Body of pancreas (tissue), 4 donors: ENCODE data around the gene R3HDM4.

Source experiments
- CTCF ChIP-seq, 7 experiments: fragments of 450-650 bp in 4 of 7; fragments of 200-600 bp in 3 of 7; sonication (generic) in 3 of 7; IDR thresholded peaks; one replicate each; pipeline ENCODE4 v1.5.1; 2016 to 2019; ENCODE audit warnings: antibody characterized with exemption in 7 of 7
- POLR2A ChIP-seq, 3 donors: fragments of 450-650 bp; IDR thresholded peaks; one replicate each; pipeline ENCODE4 v1.6.1; 2016; ENCODE audit warnings: antibody characterized with exemption in 3 of 3, mild to moderate bottlenecking in 2 of 3

- TF ChIP-seq POLR2A (IDR thresholded peaks at IDR 0.05) = no peak
- TF ChIP-seq CTCF (IDR thresholded peaks at IDR 0.05) = no peak
These were observed 44.4 kb downstream of the R3HDM4 start for GRCh38 chr19:868458-869244.
